Sigmoid colon (tissue), 7 donors: ENCODE data around the gene ZDHHC9. TPM values are rescaled to one million over a fixed set of nuclear protein-coding genes. Genes with fewer than 3 reads are reported as not detected.
A peak's percentile ranks its signal among the peaks of the same experiment; 100 is the strongest.

Experiments used
- DNase-seq: peaks from one replicate; pipeline ENCODE4 v3.0.0-alpha.2; 2019
- H3K27ac ChIP-seq, 4 donors: fragments of 200-600 bp; sonication (generic); one replicate each; pipeline ENCODE4 v1.5.1; 2016 to 2019; ENCODE audit warnings: mild to moderate bottlenecking in 1 of 4
- H3K27me3 ChIP-seq, 3 donors: fragments of 200-600 bp; sonication (generic); one replicate each; pipeline ENCODE4 v1.5.1; 2019; ENCODE audit warnings: mild to moderate bottlenecking in 1 of 3
- H3K36me3 ChIP-seq, 4 donors: fragments of 200-600 bp; sonication (generic); one replicate each; pipeline ENCODE4 v1.5.1; 2016 to 2019
- H3K4me1 ChIP-seq, 4 donors: fragments of 200-600 bp; sonication (generic); one replicate each; pipeline ENCODE4 v1.5.1; 2017 to 2019
- H3K4me3 ChIP-seq, 4 donors: fragments of 200-600 bp; sonication (generic); one replicate each; pipeline ENCODE4 v1.5.1; 2017 to 2019; ENCODE audit warnings: mild to moderate bottlenecking in 2 of 4, moderate library complexity in 1 of 4
- H3K9me3 ChIP-seq, 4 donors: fragments of 200-600 bp in 3 of 4; sonication (generic) in 3 of 4; one replicate each; pipeline versions ENCODE4 v1.5.1 to v1.6.1; 2013 to 2019
- EP300 ChIP-seq, 4 donors: sonication (generic); formaldehyde crosslinking; IDR thresholded peaks; one replicate each; pipeline ENCODE4 v1.6.1; 2017; ENCODE audit warnings: antibody characterized with exemption in 4 of 4
- POLR2A ChIP-seq, 2 donors: fragments of 450-650 bp; IDR thresholded peaks; one replicate each; pipeline ENCODE4 v1.6.1; 2016; ENCODE audit warnings: antibody characterized with exemption in 2 of 2, mild to moderate bottlenecking in 2 of 2, moderate library complexity in 2 of 2
- POLR2AphosphoS5 ChIP-seq, 4 donors: sonication (generic); formaldehyde crosslinking; IDR thresholded peaks; one replicate each; pipeline ENCODE4 v1.6.1; 2017; ENCODE audit warnings: antibody characterized with exemption in 4 of 4
- WGBS, 2 donors: extraction: QIAGEN DNeasy Blood & Tissue Kit; methylation state at CpG; one replicate each; pipeline ENCODE4 v1.1.7; 2013; 5-methylcytosine and 5-hydroxymethylcytosine counted together
- intact Hi-C: fragments of 100-400 bp; cut with DNase I; formaldehyde crosslinking; loops from one replicate; pipeline ENCODE4 v1.15.1; 2023
- polyA plus RNA-seq, 3 donors: library from polyadenylated mRNA; stranded (reverse); fragments of 200-250 nt; gene quantifications; one replicate each; pipeline ENCODE4 v1.2.3, GENCODE V29; 2013
- total RNA-seq, 4 donors: library from RNA; depleted of rRNA; stranded (reverse); fragments of >200 nt; gene quantifications; one replicate each; pipeline ENCODE4 v1.1.0, GENCODE V29; 2016
- TF ChIP-seq, protein P1 (sequence below), 4 experiments: fragments of 450-650 bp in 3 of 4; fragments of 200-600 bp in 1 of 4; IDR thresholded peaks; one replicate each; pipeline ENCODE4 v1.5.1; 2016 to 2019; ENCODE audit warnings: antibody characterized with exemption in 4 of 4, mild to moderate bottlenecking in 3 of 4, moderate library complexity in 2 of 4
- donor health status: healthy with polysubstance abuse.
- donor health status: Bipolar disorder and iron deficiency.
- donor health status: healthy.

ZDHHC9 gene
- total and polyA plus RNA-seq, 7 donors, result 6.6 to 18.1 (median 13.0) TPM

DNA sequence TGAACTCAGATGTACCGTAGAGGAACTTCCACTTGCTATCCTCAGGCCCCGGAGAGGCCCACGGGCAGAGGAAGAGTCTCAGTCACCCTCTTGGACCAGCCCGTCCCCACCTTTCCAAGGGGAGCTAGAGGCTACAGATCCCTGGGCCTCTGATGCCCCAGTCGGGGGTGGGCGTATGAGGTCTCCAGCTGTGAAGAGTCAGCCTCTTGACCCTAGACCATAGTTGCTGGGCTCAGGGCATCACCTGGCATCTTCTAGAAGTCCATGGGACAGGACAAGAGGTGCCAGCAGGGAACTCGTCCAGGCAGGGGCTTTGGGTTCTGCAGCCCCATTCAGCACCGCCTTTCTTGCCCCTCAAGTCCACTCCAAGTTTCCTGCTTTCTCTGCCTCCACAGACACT is 52.4 kb downstream of the ZDHHC9 start:
- 89 to 93% methylated on average over 8 of the region's 8 CpGs for WGBS, 2 donors
- Histone ChIP-seq H3K27ac (no peak overlapping the region), H3K4me1 (no peaks in the 10 kb centered on the region), H3K9me3 (no peaks in the 10 kb centered on the region), H3K27me3 (no peaks in the 10 kb centered on the region), H3K4me3 (no peak overlapping the region), H3K36me3 (no peaks in the 10 kb centered on the region)
- TF ChIP-seq EP300 (IDR thresholded peaks at IDR 0.05) (no peak), POLR2AphosphoS5 (IDR thresholded peaks at IDR 0.05) (no peak), POLR2A (IDR thresholded peaks at IDR 0.05) (no peak)
- TF ChIP-seq, protein P1, sequence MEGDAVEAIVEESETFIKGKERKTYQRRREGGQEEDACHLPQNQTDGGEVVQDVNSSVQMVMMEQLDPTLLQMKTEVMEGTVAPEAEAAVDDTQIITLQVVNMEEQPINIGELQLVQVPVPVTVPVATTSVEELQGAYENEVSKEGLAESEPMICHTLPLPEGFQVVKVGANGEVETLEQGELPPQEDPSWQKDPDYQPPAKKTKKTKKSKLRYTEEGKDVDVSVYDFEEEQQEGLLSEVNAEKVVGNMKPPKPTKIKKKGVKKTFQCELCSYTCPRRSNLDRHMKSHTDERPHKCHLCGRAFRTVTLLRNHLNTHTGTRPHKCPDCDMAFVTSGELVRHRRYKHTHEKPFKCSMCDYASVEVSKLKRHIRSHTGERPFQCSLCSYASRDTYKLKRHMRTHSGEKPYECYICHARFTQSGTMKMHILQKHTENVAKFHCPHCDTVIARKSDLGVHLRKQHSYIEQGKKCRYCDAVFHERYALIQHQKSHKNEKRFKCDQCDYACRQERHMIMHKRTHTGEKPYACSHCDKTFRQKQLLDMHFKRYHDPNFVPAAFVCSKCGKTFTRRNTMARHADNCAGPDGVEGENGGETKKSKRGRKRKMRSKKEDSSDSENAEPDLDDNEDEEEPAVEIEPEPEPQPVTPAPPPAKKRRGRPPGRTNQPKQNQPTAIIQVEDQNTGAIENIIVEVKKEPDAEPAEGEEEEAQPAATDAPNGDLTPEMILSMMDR (IDR thresholded peaks at IDR 0.05), result no peak
- intact Hi-C loops, result no loop called here
- peak; percentile 37 for DNase-seq

DNA sequence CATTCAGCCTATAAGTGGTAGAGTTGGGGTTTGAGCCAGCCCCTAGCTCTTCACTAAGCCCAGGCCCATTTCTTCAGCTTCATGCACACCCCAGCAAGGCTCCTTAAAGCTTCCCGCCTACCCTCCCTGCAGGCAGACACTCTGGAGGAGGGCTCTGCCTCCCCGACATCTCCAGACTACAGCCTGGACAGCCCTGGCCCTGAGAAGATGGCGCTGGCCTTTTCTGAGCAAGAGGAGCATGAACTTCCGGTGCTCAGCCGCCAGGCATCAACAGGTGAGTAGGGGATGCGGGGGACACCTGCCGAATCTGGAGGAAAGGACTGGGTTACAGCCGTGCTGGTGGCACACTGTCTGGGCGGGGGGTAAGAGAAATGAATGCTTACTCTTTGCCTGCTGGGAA is 52.9 kb downstream of the ZDHHC9 start:
- no peaks in the 10 kb centered on the region for H3K27me3 ChIP-seq
- TF ChIP-seq POLR2A (IDR thresholded peaks at IDR 0.05) (no peak), EP300 (IDR thresholded peaks at IDR 0.05) (no peak), POLR2AphosphoS5 (IDR thresholded peaks at IDR 0.05) (no peak)
- TF ChIP-seq, protein P1 (IDR thresholded peaks at IDR 0.05), result no peak
- WGBS, 2 donors, result 93 to 94% methylated on average over 9 of the region's 9 CpGs
- no peaks in the 10 kb centered on the region for H3K36me3 ChIP-seq
- intact Hi-C loops, result no loop called here
- no peak overlapping the region for H3K27ac ChIP-seq
- no peak overlapping the region for H3K4me3 ChIP-seq
- H3K9me3 ChIP-seq, result no peaks in the 10 kb centered on the region
- DNase-seq, result peak; percentile 50
- no peaks in the 10 kb centered on the region for H3K4me1 ChIP-seq

DNA sequence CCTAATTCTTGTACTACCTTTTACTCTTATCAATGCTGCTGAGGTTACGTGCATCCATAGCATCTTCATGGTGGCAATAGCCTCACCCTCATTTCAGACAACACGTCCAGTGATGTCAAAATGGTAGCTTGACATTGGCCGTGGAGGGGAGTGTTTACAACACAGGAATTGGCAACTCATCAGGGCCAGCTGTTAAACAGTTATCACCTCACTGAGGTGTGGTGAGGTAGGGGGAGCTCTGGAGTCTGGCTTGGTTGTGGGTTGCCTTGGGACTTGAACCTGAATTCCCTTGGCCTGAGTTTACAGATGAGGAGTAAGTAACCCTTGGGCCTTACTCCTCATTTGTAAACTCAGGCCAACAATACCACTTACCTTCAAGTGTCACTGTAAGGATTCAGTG is 53.5 kb downstream of the ZDHHC9 start:
- no peaks in the 10 kb centered on the region for H3K4me1 ChIP-seq
- intact Hi-C loops, result no loop called here
- no peaks in the 10 kb centered on the region for H3K36me3 ChIP-seq
- H3K27ac ChIP-seq, result no peak overlapping the region
- H3K4me3 ChIP-seq, result no peak overlapping the region
- H3K9me3 ChIP-seq, result no peaks in the 10 kb centered on the region
- DNase-seq, result peak; percentile 8
- TF ChIP-seq EP300 (IDR thresholded peaks at IDR 0.05) (no peak), POLR2AphosphoS5 (IDR thresholded peaks at IDR 0.05) (no peak), POLR2A (IDR thresholded peaks at IDR 0.05) (no peak)
- TF ChIP-seq, protein P1 (IDR thresholded peaks at IDR 0.05), result no peak
- 72 to 73% methylated on average over 3 of the region's 3 CpGs for WGBS, 2 donors
- H3K27me3 ChIP-seq, result no peaks in the 10 kb centered on the region

DNA sequence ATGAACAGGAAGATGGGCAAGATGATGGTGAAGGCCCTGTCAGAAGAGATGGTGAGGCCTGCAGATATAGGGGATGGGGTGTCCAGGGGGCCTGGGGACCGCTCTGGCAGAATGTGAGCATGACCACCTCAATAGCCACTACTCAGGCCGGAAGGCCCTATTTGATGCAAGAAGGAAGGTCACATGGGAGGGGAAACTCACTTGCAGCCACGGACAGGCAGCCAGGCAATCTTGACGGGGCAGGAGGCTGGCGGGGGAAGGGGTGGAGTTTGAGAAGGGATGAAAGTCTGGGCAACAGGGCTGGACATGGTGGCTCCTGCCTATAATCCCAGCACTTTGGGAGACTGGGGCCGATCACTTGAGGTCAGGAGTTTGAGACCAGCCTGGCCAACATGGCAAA is 55.2 kb downstream of the ZDHHC9 start:
- no peak for TF ChIP-seq POLR2A (IDR thresholded peaks at IDR 0.05)
- no peak overlapping the region for H3K27ac ChIP-seq
- no peaks in the 10 kb centered on the region for H3K27me3 ChIP-seq
- intact Hi-C loops, result no loop called here
- no peaks in the 10 kb centered on the region for H3K36me3 ChIP-seq
- H3K9me3 ChIP-seq, result no peaks in the 10 kb centered on the region
- peak; percentile 15 for DNase-seq
- WGBS, 2 donors, result 80 to 84% methylated on average over 6 of the region's 6 CpGs
- no peak overlapping the region for H3K4me3 ChIP-seq
- H3K4me1 ChIP-seq, result no peaks in the 10 kb centered on the region

DNA sequence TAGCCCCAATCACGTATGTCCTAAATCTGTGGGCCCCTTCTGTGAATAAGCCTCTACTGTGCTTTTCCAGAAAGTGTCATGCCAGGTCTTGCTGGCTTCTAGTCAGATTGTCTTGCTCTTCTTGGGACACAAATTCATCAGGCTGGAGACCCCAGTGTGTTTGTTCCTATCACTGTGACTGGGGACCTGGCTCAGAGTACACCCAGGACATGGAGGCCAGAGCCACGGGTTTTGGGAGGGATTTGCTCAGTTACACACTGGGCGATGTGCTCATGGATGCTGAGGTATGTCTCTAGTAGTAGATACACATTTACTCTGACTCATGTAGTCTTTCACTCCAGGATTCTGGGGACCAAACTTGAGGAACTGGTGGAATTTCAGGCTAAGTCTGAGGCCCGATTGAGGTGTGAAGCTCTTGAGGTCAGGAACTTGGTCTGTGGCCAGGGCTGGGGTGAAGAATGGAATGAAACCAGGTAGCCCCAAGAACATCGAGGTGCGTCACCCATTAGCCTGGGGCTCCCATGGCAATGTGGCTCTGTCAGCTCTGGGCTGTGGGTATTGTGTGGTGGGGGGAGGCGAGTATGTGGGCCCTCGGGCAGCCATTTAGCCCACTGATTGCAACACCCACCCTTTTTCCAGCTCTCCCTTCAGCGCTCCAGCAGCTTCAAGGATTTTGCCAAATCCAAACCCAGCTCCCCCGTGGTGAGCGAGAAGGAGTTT is 56.2 kb downstream of the ZDHHC9 start:
- H3K27me3 ChIP-seq, result no peaks in the 10 kb centered on the region
- H3K36me3 ChIP-seq, result no peaks in the 10 kb centered on the region
- WGBS, 2 donors, result 84 to 87% methylated on average over 11 of the region's 11 CpGs
- peak; percentile 54 for DNase-seq
- H3K4me1 ChIP-seq, result no peaks in the 10 kb centered on the region
- H3K9me3 ChIP-seq, result no peaks in the 10 kb centered on the region
- intact Hi-C loops, result no loop called here
- H3K4me3 ChIP-seq, result no peak overlapping the region
- TF ChIP-seq POLR2A (IDR thresholded peaks at IDR 0.05) (no peak), EP300 (IDR thresholded peaks at IDR 0.05) (no peak), POLR2AphosphoS5 (IDR thresholded peaks at IDR 0.05) (no peak)
- TF ChIP-seq, protein P1 (IDR thresholded peaks at IDR 0.05), result no peak
- no peak overlapping the region for H3K27ac ChIP-seq
